GM12891 (cell line): ENCODE data around the gene DCBLD2.

Experiments used
- DNase-seq: peaks from one replicate; pipeline ENCODE4 v3.0.0; 2011; ENCODE audit warnings: low spot score; ENCODE audit not compliant: insufficient read length
- FAIRE-seq: peaks from 2 replicates; lab custom pipeline; 2011; peaks lifted over from hg19 to GRCh38; lab: Jason Lieb, UNC
- PAX5 ChIP-seq: IDR thresholded peaks from 2 replicates; pipeline ENCODE4 v1.6.1; 2011; ENCODE audit warnings: low read length, moderate library complexity, mild to moderate bottlenecking; ENCODE audit not compliant: insufficient read depth, severe bottlenecking
- POLR2A ChIP-seq: IDR thresholded peaks from 2 replicates; pipeline ENCODE4 v1.6.1; 2011; ENCODE audit warnings: low read depth, low read length, control low read depth
- POLR2AphosphoS5 ChIP-seq: IDR thresholded peaks from 2 replicates; pipeline ENCODE4 v1.6.1; 2011; ENCODE audit warnings: low read depth, low read length, control low read depth
- POU2F2 ChIP-seq: IDR thresholded peaks from 2 replicates; pipeline ENCODE4 v1.6.1; 2011; ENCODE audit warnings: low read depth, mild to moderate bottlenecking, control low read depth, low read length, moderate library complexity
- SPI1 ChIP-seq: IDR thresholded peaks from 2 replicates; pipeline ENCODE4 v1.6.1; 2011; ENCODE audit warnings: low read depth, low read length, control low read depth
- TAF1 ChIP-seq: IDR thresholded peaks from 2 replicates; pipeline ENCODE4 v1.6.1; 2011; ENCODE audit warnings: low read depth, low read length, control low read depth

Gene DCBLD2

GRCh38 chr3:98797905-98798304, 103.6 kb downstream of the DCBLD2 start:
- FAIRE-seq: no peak
- TF ChIP-seq SPI1 (no peak), TAF1 (no peak)
- no peak for DNase-seq

DNA sequence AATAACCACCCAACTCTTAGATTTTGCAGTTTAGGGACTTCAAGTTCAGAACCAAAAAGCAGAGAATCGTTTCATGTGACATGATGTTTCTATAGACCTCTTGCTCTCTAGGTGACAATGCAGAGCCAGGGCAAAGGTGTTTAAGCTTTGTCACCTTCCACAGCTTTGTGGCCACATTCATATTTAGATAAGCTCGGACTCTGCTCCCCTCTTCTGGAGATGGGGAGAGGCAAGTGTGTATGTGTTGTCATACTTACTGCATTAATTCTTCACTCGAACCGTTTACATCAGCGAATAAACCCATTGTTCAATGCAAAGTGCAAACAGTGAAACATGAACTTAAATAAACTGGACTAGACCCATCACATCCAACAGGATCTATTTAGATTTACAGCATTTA, 105.2 kb downstream of the DCBLD2 start:
- TF ChIP-seq TAF1 (no peak), SPI1 (no peak), PAX5 (no peak), POLR2A (no peak), POLR2AphosphoS5 (no peak), POU2F2 (no peak)
- FAIRE-seq (no peak), DNase-seq (no peak)

DNA sequence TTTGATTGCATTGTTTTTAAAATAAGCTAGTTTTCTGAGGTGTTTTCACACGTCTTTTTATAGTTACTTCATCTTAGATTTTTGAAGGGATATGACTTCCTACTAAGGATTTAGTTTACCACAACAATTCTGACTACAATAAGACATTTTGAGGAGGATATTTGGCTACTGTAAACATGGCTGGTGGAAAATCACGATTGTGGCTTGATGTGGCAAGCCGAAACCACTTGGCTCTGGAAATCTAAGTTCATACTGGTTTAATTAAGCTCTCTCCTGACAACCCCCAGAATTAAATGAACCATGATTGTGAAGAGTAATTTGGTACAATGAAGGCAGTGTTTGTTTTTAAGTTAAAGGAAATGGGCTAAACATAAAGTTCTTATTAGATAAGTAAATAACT, 107.5 kb downstream of the DCBLD2 start:
- FAIRE-seq (no peak), DNase-seq (no peak)
- no peak for TF ChIP-seq POLR2AphosphoS5
- no peak for TF ChIP-seq POLR2A
- TF ChIP-seq SPI1: no peak
- no peak for TF ChIP-seq POU2F2
- no peak for TF ChIP-seq PAX5
- TF ChIP-seq TAF1: no peak

DNA sequence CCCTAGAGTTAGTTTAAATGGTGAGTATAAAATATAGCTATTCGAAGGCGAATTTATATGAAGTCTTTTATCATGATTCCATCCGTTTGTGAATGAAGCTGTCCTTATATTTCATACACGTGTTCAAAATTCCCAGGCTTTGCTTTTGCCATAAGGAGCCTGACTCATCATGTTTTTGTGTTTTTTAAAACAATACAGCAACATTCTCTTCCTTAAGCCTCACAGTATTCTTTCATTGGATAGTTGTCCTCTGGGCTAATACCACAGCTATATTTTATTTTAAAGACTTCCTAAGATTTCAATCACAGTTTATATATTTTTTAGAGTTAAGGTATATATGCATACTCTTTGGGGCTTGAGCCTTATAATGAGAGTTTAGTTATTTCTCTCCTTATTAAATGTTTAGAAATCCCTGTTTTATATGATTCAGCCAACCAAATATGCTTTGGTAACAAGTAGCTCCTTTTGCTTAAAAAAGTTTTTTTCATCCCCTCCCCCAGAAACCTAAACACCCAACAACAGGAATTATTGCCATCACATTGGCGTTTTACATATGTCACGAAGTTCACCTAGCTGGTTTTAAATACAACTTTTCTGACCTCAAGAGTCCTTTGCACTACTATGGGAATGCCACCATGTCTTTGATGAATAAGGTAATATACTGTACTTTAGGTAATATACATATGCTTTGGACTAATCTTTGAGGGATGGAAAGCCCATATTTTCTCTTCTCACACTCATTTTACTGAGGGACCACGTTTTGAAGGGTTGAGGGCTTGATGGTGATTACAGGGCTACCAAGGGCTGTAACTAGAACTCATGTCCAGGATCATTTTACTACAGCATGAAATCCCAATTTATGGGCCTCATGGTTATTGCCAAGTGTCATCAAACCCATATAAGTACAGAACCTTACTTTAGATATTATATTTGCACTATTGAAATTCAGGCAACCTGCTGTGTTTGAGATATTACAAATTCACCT, 109.9 kb downstream of the DCBLD2 start:
- no peak for DNase-seq
- no peak for FAIRE-seq
- TF ChIP-seq TAF1 (no peak), POU2F2 (no peak), POLR2A (no peak), PAX5 (no peak), SPI1 (no peak), POLR2AphosphoS5 (no peak)

- DNase-seq (no peak), FAIRE-seq (no peak)
- TF ChIP-seq PAX5 (no peak), POLR2A (no peak), POLR2AphosphoS5 (no peak), TAF1 (no peak), POU2F2 (no peak), SPI1 (no peak)
Observed at GRCh38 chr3:98788651-98789050, 112.8 kb downstream of the DCBLD2 start.

DNA sequence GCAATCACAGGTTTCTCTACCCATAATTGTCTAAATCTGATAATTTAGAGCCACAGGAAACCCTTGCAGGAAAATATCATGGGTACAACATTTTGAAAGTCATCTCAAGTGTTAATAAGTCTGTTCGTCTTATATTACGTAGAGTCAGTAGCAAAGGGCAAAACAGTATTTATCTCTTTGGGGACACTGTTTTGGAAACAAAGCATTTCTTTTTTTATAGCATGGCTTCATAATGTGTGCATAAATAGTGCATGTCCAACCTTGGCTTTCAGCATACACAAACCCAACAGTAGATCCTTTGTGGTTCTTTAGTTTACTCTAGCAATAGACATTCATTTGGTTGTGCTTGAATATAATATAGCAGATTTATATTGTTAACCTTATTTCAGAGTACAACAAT, 114.3 kb downstream of the DCBLD2 start:
- FAIRE-seq: no peak
- no peak for TF ChIP-seq POLR2AphosphoS5
- no peak for TF ChIP-seq POLR2A
- no peak for TF ChIP-seq POU2F2
- no peak for TF ChIP-seq PAX5
- no peak for TF ChIP-seq SPI1
- no peak for TF ChIP-seq TAF1
- DNase-seq: no peak

DNA sequence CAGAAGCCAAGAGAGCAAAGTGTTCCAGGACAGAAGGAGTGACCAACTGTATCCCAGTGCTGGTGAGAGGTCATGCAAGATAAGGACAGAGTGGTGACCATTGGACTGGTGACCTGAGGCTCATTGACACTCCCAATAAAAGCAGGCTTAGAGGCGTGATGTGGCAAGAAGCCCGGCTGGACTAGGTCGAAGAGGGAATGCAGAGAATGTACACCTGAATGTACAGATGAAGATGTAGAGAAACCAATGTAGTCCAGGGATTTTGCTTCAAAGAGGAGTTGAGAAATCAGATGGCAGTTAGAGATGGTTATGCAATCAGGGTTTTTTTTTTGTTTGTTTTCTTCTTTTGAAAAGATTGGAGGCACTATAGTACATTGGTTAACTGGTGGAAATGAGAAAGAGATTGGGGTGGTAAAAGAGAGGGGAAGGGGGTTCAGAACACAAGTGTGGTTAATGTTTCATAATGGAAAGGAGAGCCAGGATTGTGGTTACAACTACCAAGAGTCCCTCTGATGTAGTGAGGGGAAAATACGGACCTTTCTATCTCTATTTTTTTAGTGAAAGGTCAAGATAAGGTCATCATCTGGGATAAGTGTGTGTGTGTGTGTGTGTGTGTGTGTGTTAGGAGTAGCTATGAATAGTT, 115.0 kb downstream of the DCBLD2 start:
- FAIRE-seq (no peak), DNase-seq (no peak)
- no peak for TF ChIP-seq SPI1
- TF ChIP-seq PAX5: no peak
- TF ChIP-seq POLR2AphosphoS5: no peak
- no peak for TF ChIP-seq TAF1
- TF ChIP-seq POU2F2: no peak
- TF ChIP-seq POLR2A: no peak

DNA sequence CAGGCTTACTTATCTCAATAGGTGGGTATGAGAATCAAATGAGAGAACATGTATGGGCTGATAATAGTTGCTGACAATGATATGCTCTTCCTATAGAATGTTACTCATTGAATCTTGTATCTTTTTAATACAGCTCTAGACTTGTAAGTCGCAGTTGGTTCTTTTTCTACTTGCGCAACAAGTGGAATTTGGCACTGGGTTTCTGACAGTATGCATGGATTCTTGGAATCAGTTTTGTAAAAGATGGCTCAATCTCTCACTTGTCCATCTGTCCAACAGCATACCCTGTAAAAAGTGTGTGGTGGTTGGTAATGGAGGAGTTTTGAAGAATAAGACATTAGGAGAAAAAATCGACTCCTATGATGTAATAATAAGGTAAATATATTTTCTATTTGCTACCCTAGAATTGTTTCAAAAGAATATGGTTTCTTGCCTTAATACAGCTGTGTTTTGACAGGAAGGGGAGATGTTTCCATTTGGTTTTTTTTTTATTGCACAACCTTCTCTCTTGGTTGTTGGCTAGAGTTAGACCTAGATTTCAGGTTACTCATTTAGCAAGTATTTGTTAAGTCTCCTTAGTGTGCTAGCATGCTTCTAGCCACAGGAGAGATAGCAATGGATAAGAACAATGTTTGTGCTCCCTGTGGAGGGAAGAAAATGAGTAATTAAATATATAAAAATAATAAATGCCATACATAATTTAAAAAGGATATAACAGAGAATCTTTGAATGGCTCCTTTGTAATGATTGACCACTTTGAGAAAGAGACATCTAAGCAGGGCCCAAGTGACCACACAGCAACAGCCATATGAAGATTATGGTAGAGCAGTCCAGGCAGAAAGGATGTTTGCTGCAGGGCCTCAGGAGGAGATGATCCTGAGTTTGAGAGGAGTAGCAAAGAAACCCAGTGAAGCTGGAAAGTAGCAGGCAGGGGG, 116.6 kb downstream of the DCBLD2 start:
- no peak for DNase-seq
- no peak for FAIRE-seq
- no peak for TF ChIP-seq POLR2AphosphoS5
- no peak for TF ChIP-seq SPI1
- TF ChIP-seq POU2F2: no peak
- TF ChIP-seq PAX5: no peak
- no peak for TF ChIP-seq POLR2A
- no peak for TF ChIP-seq TAF1

- no peak for TF ChIP-seq PAX5
- no peak for TF ChIP-seq POLR2AphosphoS5
- no peak for TF ChIP-seq SPI1
- no peak for TF ChIP-seq POLR2A
- no peak for TF ChIP-seq POU2F2
- no peak for TF ChIP-seq TAF1
Observed at GRCh38 chr3:98784042-98784441, 117.5 kb downstream of the DCBLD2 start.

More at GRCh38 chr3:98784042-98784441, 117.5 kb downstream of the DCBLD2 start:
- FAIRE-seq (no peak), DNase-seq (no peak)
